B cell (primary cell): ENCODE measurements around the gene SLC34A2. TPM values are rescaled to one million over a fixed set of nuclear protein-coding genes. Genes with fewer than 3 reads are reported as not detected.
"Not testable (repeated sequence)": the region's sequence is repeated elsewhere in the genome, so short reads cannot be mapped to it uniquely, and the experiment has no call there.

Experiments used
- ATAC-seq: fragments of 200-7000 bp; cut with Tn5 transposase; one replicate; pipeline ENCODE4 v1.10.0; 2021; ENCODE audit warnings: low read depth, mild to moderate bottlenecking, moderate number of reproducible peaks, moderate library complexity
- CTCF ChIA-PET: fragments of 350-600 bp; sonication (Branson Sonifier 250); formaldehyde crosslinking; loops from one replicate; lab custom pipeline; 2021; ENCODE audit warnings: antibody characterized with exemption, inconsistent platforms; lab: Charles Lee
- POLR2A ChIA-PET: fragments of 350-600 bp; sonication (Branson Sonifier 250); formaldehyde crosslinking; loops from one replicate; lab custom pipeline; 2021; ENCODE audit warnings: antibody characterized with exemption; lab: Charles Lee
- DNase-seq: peaks from one replicate; pipeline ENCODE4 v3.0.0; 2013
- H2AFZ ChIP-seq: 2 replicates; pipeline ENCODE4 v1.6.1; 2012; ENCODE audit warnings: mild to moderate bottlenecking, low read depth, low read length; ENCODE audit not compliant: insufficient read depth, poor library complexity, severe bottlenecking
- H3K27ac ChIP-seq, 2 donors: 1 replicate in 1 of 2; 2 replicates in 1 of 2; pipeline ENCODE4 v1.5.1; 2012 to 2013; ENCODE audit warnings: low read length in 2 of 2, mild to moderate bottlenecking in 2 of 2, moderate library complexity in 1 of 2
- H3K27me3 ChIP-seq, 4 experiments: fragments of 200-600 bp in 1 of 4; sonication (generic) in 1 of 4; replicated peaks in 1 of 4; 1 replicate in 2 of 4; 2 replicates in 2 of 4; pipeline versions ENCODE4 v1.6.1 to v1.7.0; 2013 to 2016; ENCODE audit warnings: low read length in 3 of 4, mild to moderate bottlenecking in 2 of 4, mixed read lengths in 1 of 4, moderate library complexity in 1 of 4; ENCODE audit not compliant: insufficient read depth in 4 of 4, control insufficient read depth in 3 of 4; ENCODE audit errors: control extremely low read depth in 1 of 4
- H3K36me3 ChIP-seq, 2 experiments: replicated peaks in 1 of 2; 1 replicate in 1 of 2; 2 replicates in 1 of 2; pipeline versions ENCODE4 v1.6.1 to v1.7.1; 2013; ENCODE audit warnings: low read length in 1 of 2; ENCODE audit not compliant: insufficient read depth in 2 of 2, control insufficient read depth in 1 of 2; ENCODE audit errors: control extremely low read depth in 1 of 2, extremely low read depth in 1 of 2
- H3K4me1 ChIP-seq, 2 donors: fragments of 200-600 bp in 1 of 2; sonication (generic) in 1 of 2; 1 replicate in 1 of 2; 2 replicates in 1 of 2; pipeline versions ENCODE4 v1.5.1 to v1.6.1; 2013 to 2017; ENCODE audit warnings: low read length in 2 of 2; ENCODE audit not compliant: control insufficient read depth in 2 of 2, insufficient read depth in 2 of 2
- H3K4me2 ChIP-seq: replicated peaks from 2 replicates; pipeline ENCODE3; 2012; ENCODE audit warnings: mild to moderate bottlenecking, low read depth, low read length; ENCODE audit not compliant: poor library complexity, severe bottlenecking
- H3K4me3 ChIP-seq, 5 experiments: fragments of 200-600 bp in 1 of 5; sonication (generic) in 1 of 5; 1 replicate in 3 of 5; 2 replicates in 2 of 5; pipeline versions ENCODE4 v1.5.1 to v1.7.0; 2011 to 2016; ENCODE audit warnings: low read length in 4 of 5, mild to moderate bottlenecking in 4 of 5, low read depth in 2 of 5, control low read depth in 1 of 5, moderate library complexity in 1 of 5; ENCODE audit not compliant: insufficient read depth in 1 of 5; ENCODE audit errors: control extremely low read depth in 1 of 5, extremely low read depth in 1 of 5
- H3K79me2 ChIP-seq: fragments of 200-600 bp; sonication (generic); one replicate; pipeline ENCODE4 v1.6.0; 2016; ENCODE audit warnings: low read length; ENCODE audit not compliant: control insufficient read depth, insufficient read depth
- H3K9ac ChIP-seq: fragments of 200-600 bp; sonication (generic); 2 replicates; pipeline ENCODE4 v1.6.1; 2017; ENCODE audit warnings: mild to moderate bottlenecking, low read length, moderate library complexity
- H3K9me3 ChIP-seq, 3 donors: one replicate each; pipeline versions ENCODE4 v1.6.1 to v1.7.1; 2013; ENCODE audit warnings: low read length in 2 of 3; ENCODE audit not compliant: control insufficient read depth in 2 of 3, insufficient read depth in 1 of 3; ENCODE audit errors: control extremely low read depth in 1 of 3
- H4K20me1 ChIP-seq: 2 replicates; pipeline ENCODE4 v1.6.0; 2012; ENCODE audit warnings: mild to moderate bottlenecking, low read length; ENCODE audit not compliant: insufficient read depth, control insufficient read depth, poor library complexity, severe bottlenecking
- H3K27ac Mint-ChIP-seq: one replicate; pipeline ENCODE4 v1.8.0; 2021; ENCODE audit warnings: mixed read lengths
- H3K27me3 Mint-ChIP-seq: one replicate; pipeline ENCODE4 v1.8.0; 2021; ENCODE audit warnings: mixed read lengths
- H3K4me1 Mint-ChIP-seq: one replicate; pipeline ENCODE4 v1.8.0; 2021; ENCODE audit warnings: mixed read lengths
- H3K4me3 Mint-ChIP-seq: one replicate; pipeline ENCODE4 v1.8.0; 2021; ENCODE audit warnings: mixed read lengths
- H3K9me3 Mint-ChIP-seq: one replicate; pipeline ENCODE4 v1.8.0; 2022; ENCODE audit warnings: mixed read lengths; ENCODE audit not compliant: insufficient read depth
- EZH2 ChIP-seq: IDR thresholded peaks from 2 replicates; pipeline ENCODE4 v1.6.1; 2012; ENCODE audit warnings: borderline replicate concordance, low read depth, mild to moderate bottlenecking, moderate library complexity, low read length; ENCODE audit not compliant: insufficient read depth, poor library complexity, severe bottlenecking
- WGBS: methylation state at CpG from one replicate; pipeline ENCODE4 v1.1.5; 2013; ENCODE audit warnings: missing lambda C conversion rate; ENCODE audit not compliant: insufficient coverage; 5-methylcytosine and 5-hydroxymethylcytosine counted together
- intact Hi-C: fragments of 100-400 bp; cut with micrococcal nuclease; formaldehyde crosslinking; loops from one replicate; pipeline ENCODE4 v1.10.0; 2022
- polyA plus RNA-seq: library from polyadenylated mRNA; depleted of rRNA; stranded (reverse); fragments of >200 nt; gene quantifications from 2 replicates; pipeline ENCODE4 v1.2.3, GENCODE V29; 2012
- total RNA-seq, 2 donors: library from RNA; stranded (reverse); fragments of 120-200 nt in 1 of 2; gene quantifications; 1 replicate in 1 of 2; 2 replicates in 1 of 2; pipeline versions ENCODE4 v1.2.3 to v1.2.4, GENCODE V29; 2013 to 2022
- TF ChIP-seq, protein P1 (sequence below): fragments of 200-600 bp; IDR thresholded peaks from one replicate; pipeline ENCODE4 v1.8.0; 2022; ENCODE audit warnings: antibody characterized with exemption, mild to moderate bottlenecking

SLC34A2 gene
- total and polyA plus RNA-seq, 2 donors (not counting 1 experiment from before 2014, with no cell fraction given), result not detected

DNA sequence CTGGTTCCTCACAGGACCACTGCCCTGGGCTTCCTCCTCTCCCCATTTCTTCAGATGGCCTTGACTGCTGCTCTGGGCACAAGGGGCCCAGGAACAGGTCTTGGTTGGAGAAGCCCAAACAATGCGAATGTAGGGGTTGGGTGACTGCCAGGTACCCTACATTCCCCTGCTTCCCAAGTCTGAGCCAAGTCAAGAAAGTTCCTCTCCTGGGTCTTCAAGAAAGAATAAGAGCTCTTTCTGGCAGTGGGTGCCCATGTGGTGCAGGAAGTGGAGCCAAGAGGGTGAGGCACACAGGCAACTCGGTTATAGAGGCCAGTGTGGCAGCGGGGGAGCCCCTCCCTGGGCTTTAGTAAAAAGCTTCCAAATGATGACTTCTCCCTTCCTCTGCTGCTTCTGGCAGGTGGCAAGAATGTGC is 2.7 kb downstream of the SLC34A2 start:
- intact Hi-C loops, result no loop called here
- CTCF ChIA-PET, result no interaction called here

DNA sequence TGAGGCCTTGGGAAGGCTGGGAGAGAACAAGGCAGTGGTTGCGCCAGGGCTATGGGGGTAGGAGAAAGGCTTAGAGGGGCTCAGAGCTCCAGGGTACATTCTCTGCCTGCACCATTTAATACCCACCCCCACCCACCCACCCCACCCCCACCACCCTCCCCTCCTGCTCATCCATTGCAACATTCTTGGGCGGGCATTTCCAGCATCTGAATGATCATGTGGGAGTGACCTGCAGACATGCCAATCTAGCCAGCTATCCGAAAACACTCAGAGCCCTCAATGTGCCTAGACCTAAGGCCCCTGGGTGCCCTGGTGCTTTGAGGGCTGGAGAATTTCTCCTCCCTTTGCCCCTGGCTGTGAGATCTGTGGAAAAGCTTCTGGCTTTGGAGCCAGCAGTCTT is 3.1 kb downstream of the SLC34A2 start:
- Histone ChIP-seq H3K4me2 (no peak overlapping the region), H3K9ac (no peak overlapping the region), H2AFZ (no peak overlapping the region), H3K36me3 (no peaks in the 10 kb centered on the region), H3K4me3 (no peak overlapping the region), H3K9me3 (no peaks in the 10 kb centered on the region), H4K20me1 (no peaks in the 10 kb centered on the region), H3K79me2 (no peaks in the 10 kb centered on the region), H3K27ac (no peak overlapping the region), H3K27me3 (peaks cover 0 to 30% (median 1%) of the 10 kb centered on the region in 4 experiments), H3K4me1 (peaks cover 0 to 3% of the 10 kb centered on the region in 2 donors)
- H3K27ac Mint-ChIP-seq, result no peak overlapping the region
- WGBS, result 96% methylated on average over 2 of the region's 3 CpGs
- no peak for ATAC-seq
- H3K4me3 Mint-ChIP-seq, result no peak overlapping the region
- peaks cover 37% of the 10 kb centered on the region for H3K27me3 Mint-ChIP-seq
- no peaks in the 10 kb centered on the region for H3K9me3 Mint-ChIP-seq
- POLR2A ChIA-PET, result no interaction called here
- intact Hi-C loops, result no loop called here
- TF ChIP-seq, protein P1, sequence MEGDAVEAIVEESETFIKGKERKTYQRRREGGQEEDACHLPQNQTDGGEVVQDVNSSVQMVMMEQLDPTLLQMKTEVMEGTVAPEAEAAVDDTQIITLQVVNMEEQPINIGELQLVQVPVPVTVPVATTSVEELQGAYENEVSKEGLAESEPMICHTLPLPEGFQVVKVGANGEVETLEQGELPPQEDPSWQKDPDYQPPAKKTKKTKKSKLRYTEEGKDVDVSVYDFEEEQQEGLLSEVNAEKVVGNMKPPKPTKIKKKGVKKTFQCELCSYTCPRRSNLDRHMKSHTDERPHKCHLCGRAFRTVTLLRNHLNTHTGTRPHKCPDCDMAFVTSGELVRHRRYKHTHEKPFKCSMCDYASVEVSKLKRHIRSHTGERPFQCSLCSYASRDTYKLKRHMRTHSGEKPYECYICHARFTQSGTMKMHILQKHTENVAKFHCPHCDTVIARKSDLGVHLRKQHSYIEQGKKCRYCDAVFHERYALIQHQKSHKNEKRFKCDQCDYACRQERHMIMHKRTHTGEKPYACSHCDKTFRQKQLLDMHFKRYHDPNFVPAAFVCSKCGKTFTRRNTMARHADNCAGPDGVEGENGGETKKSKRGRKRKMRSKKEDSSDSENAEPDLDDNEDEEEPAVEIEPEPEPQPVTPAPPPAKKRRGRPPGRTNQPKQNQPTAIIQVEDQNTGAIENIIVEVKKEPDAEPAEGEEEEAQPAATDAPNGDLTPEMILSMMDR, result no peak
- TF ChIP-seq EZH2, result no peak
- DNase-seq, result no peak
- CTCF ChIA-PET, result no interaction called here
- H3K4me1 Mint-ChIP-seq, result peaks cover 6% of the 10 kb centered on the region

More for the DNA sequence above, 2.7 kb downstream of the SLC34A2 start:
- H3K9me3 ChIP-seq, result no peaks in the 10 kb centered on the region
- H3K27me3 ChIP-seq, result peaks cover 0 to 31% (median 1%) of the 10 kb centered on the region in 4 experiments
- no peaks in the 10 kb centered on the region for H4K20me1 ChIP-seq
- no peak overlapping the region for H2AFZ ChIP-seq
- TF ChIP-seq EZH2, result no peak
- TF ChIP-seq, protein P1, result no peak
- 100% methylated on average over 2 of the region's 3 CpGs for WGBS
- no peak overlapping the region for H3K9ac ChIP-seq
- H3K4me1 ChIP-seq, result peaks cover 0 to 3% of the 10 kb centered on the region in 2 donors
- ATAC-seq, result no peak
- Mint-ChIP-seq H3K4me3 (no peak overlapping the region), H3K27ac (no peak overlapping the region), H3K27me3 (peaks cover 37% of the 10 kb centered on the region), H3K4me1 (peaks cover 6% of the 10 kb centered on the region), H3K9me3 (no peaks in the 10 kb centered on the region)
- no peak overlapping the region for H3K27ac ChIP-seq
- no peaks in the 10 kb centered on the region for H3K36me3 ChIP-seq
- POLR2A ChIA-PET, result no interaction called here
- no peak overlapping the region for H3K4me3 ChIP-seq
- H3K4me2 ChIP-seq, result no peak overlapping the region
- no peak for DNase-seq
- no peaks in the 10 kb centered on the region for H3K79me2 ChIP-seq

DNA sequence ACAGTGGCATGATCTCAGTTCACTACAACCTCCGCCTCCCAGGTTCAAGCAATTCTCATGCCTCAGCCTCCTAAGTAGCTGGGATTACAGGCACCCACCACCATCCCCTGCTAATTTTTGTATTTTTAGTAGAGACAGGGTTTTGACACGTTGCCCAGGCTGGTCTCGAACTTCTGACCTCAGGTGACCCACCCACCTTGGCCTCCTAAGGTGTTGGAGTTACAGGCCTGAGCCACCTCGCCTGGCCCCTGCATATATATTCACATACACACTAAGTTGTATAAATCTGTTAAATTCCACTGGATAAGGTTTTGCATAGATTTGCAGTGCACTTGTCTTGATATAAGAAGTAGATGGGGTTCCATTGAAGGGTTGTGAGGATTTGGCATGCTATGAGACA is 5.8 kb downstream of the SLC34A2 start:
- H2AFZ ChIP-seq, H3K9me3 Mint-ChIP-seq, H3K4me1 ChIP-seq, POLR2A ChIA-PET, H3K9ac ChIP-seq, CTCF ChIA-PET, H3K4me3 ChIP-seq, ATAC-seq, H3K27ac Mint-ChIP-seq, H3K9me3 ChIP-seq, H3K27me3 ChIP-seq, H3K27ac ChIP-seq, H3K36me3 ChIP-seq, intact Hi-C loops, H3K4me3 Mint-ChIP-seq, H3K79me2 ChIP-seq, DNase-seq, H4K20me1 ChIP-seq, H3K4me1 Mint-ChIP-seq, H3K4me2 ChIP-seq: not testable (repeated sequence)
- no CpG with 5 or more reads among the region's 4 CpGs for WGBS
- H3K27me3 Mint-ChIP-seq, result peaks cover 26% of the 10 kb centered on the region
